ELF-1 (cell line): ENCODE data around the gene STAU1.
"Not testable (repeated sequence)": the region's sequence is repeated elsewhere in the genome, so short reads cannot be mapped to it uniquely, and the experiment has no call there.

Experiments used
- DNase-seq: peaks from one replicate; pipeline ENCODE4 v3.0.0-alpha.2; 2016; ENCODE audit warnings: low read depth, low spot score

STAU1 gene

GRCh38 chr20:49187851-49188641 lies at the start of gene STAU1:
Gene STAU1 (minus strand): TSS chr20:49188334. CDS start chr20:49166201, 22,133 bp downstream.
- peak; percentile 95 for DNase-seq

- no peak for DNase-seq
Measured at GRCh38 chr20:49237531-49237930, 49.4 kb upstream of the STAU1 start.

GRCh38 chr20:49236301-49236700 lies 48.2 kb upstream of the STAU1 start:
- no peak for DNase-seq

GRCh38 chr20:49234831-49235230 lies 46.7 kb upstream of the STAU1 start:
- DNase-seq = no peak

GRCh38 chr20:49233226-49233625 lies 45.1 kb upstream of the STAU1 start:
- DNase-seq = no peak

GRCh38 chr20:49231471-49231870 lies 43.3 kb upstream of the STAU1 start:
- DNase-seq = no peak

- DNase-seq = peak; percentile 96
Measured at GRCh38 chr20:49230561-49231133, 42.5 kb upstream of the STAU1 start.

- DNase-seq = peak; percentile 79
Measured at GRCh38 chr20:49230021-49230420, 41.9 kb upstream of the STAU1 start.

GRCh38 chr20:49229381-49229780 lies 41.2 kb upstream of the STAU1 start:
- no peak for DNase-seq

GRCh38 chr20:49228676-49229075 lies 40.5 kb upstream of the STAU1 start:
- DNase-seq = no peak

GRCh38 chr20:49225896-49226295 lies 37.8 kb upstream of the STAU1 start:
- no peak for DNase-seq

- no peak for DNase-seq
Measured at GRCh38 chr20:49219924-49220831, 32.0 kb upstream of the STAU1 start.

- peak; percentile 99 for DNase-seq
Measured at GRCh38 chr20:49219091-49219923, 31.2 kb upstream of the STAU1 start, which contains the start of gene DDX27. Gene DDX27 (plus strand): TSS chr20:49219416. CDS start chr20:49219449, 33 bp downstream.

GRCh38 chr20:49218739-49219090 lies 30.6 kb upstream of the STAU1 start:
- not testable (repeated sequence) for DNase-seq

GRCh38 chr20:49216991-49217578 lies 29.0 kb upstream of the STAU1 start:
- peak; percentile 95 for DNase-seq

GRCh38 chr20:49215232-49215631 lies 27.1 kb upstream of the STAU1 start:
- no peak for DNase-seq

GRCh38 chr20:49214571-49214970 lies 26.4 kb upstream of the STAU1 start:
- DNase-seq = no peak

- DNase-seq = no peak
Measured at GRCh38 chr20:49210757-49211110, 22.6 kb upstream of the STAU1 start.

GRCh38 chr20:49210101-49210756 lies 22.1 kb upstream of the STAU1 start:
- DNase-seq = no peak

- DNase-seq = peak; percentile 57
Measured at GRCh38 chr20:49207076-49207475, 18.9 kb upstream of the STAU1 start.
